DND-41 (cell line): Measurements from ENCODE around the gene EIF5A.

ENCODE experiments used
- ATAC-seq: fragments of 200-7000 bp; cut with Tn5 transposase; 3 replicates; pipeline ENCODE4 v1.9.1; 2021; ENCODE audit warnings: low read depth; ENCODE audit not compliant: insufficient read depth
- DNase-seq: peaks from one replicate; pipeline ENCODE4 v3.0.0-alpha.2; 2020
- H2AFZ ChIP-seq: 2 replicates; pipeline ENCODE4 v1.6.0; 2012; ENCODE audit warnings: low read depth, low read length
- H3K27ac ChIP-seq: 2 replicates; pipeline ENCODE4 v1.5.1; 2012; ENCODE audit warnings: low read length, inconsistent platforms
- H3K27me3 ChIP-seq: fragments of 200-600 bp; sonication (generic); 2 replicates; pipeline ENCODE4 v1.6.0; 2012; ENCODE audit warnings: low read length, mild to moderate bottlenecking, inconsistent platforms; ENCODE audit not compliant: insufficient read depth, poor library complexity
- H3K36me3 ChIP-seq: 2 replicates; pipeline ENCODE4 v1.5.1; 2012; ENCODE audit warnings: low read length, inconsistent platforms; ENCODE audit not compliant: insufficient read depth
- H3K4me1 ChIP-seq: 2 replicates; pipeline ENCODE4 v1.5.1; 2012; ENCODE audit warnings: mild to moderate bottlenecking, low read length; ENCODE audit not compliant: insufficient read depth
- H3K4me2 ChIP-seq: 2 replicates; pipeline ENCODE4 v1.6.0; 2012; ENCODE audit warnings: mild to moderate bottlenecking, moderate library complexity, low read length, inconsistent platforms; ENCODE audit not compliant: insufficient read depth
- H3K4me3 ChIP-seq, 2 experiments: fragments of 200-600 bp in 1 of 2; shearing (Covaris generic) in 1 of 2; 2 replicates each; pipeline ENCODE4 v1.5.1; 2012 to 2016; ENCODE audit warnings: inconsistent platforms in 2 of 2, low read length in 2 of 2, mild to moderate bottlenecking in 2 of 2, low read depth in 1 of 2, moderate library complexity in 1 of 2
- H3K79me2 ChIP-seq: 2 replicates; pipeline ENCODE4 v1.6.0; 2012; ENCODE audit warnings: low read length, inconsistent platforms; ENCODE audit not compliant: insufficient read depth
- H3K9ac ChIP-seq: 2 replicates; pipeline ENCODE4 v1.6.0; 2012; ENCODE audit warnings: low read depth, mild to moderate bottlenecking, inconsistent platforms, low read length, moderate library complexity
- H3K9me3 ChIP-seq: 2 replicates; pipeline ENCODE4 v1.5.1; 2012; ENCODE audit warnings: low read length, moderate library complexity, mild to moderate bottlenecking, inconsistent platforms; ENCODE audit not compliant: insufficient read depth, severe bottlenecking
- H4K20me1 ChIP-seq: 2 replicates; pipeline ENCODE4 v1.6.0; 2012; ENCODE audit warnings: low read length; ENCODE audit not compliant: insufficient read depth
- CTCF ChIP-seq: IDR thresholded peaks from 2 replicates; pipeline ENCODE4 v1.5.1; 2012; ENCODE audit warnings: borderline replicate concordance, low read length, moderate library complexity, mild to moderate bottlenecking; ENCODE audit not compliant: poor library complexity, severe bottlenecking; ENCODE audit errors: extremely low read depth
- EZH2 ChIP-seq: IDR thresholded peaks from 3 replicates; pipeline ENCODE4 v1.6.1; 2012; ENCODE audit warnings: borderline replicate concordance, low read depth, mild to moderate bottlenecking, moderate library complexity, low read length, inconsistent platforms; ENCODE audit not compliant: severe bottlenecking

Gene EIF5A

GRCh38 chr17:7313088-7313889 lies 5.9 kb downstream of the EIF5A start:
- Histone ChIP-seq H3K4me2 (peak overlapping the region; percentile 95), H4K20me1 (peaks cover 61% of the 10 kb centered on the region), H3K36me3 (peaks cover 76% of the 10 kb centered on the region), H3K9me3 (no peaks in the 10 kb centered on the region), H3K9ac (0 out of 2 replicates have a peak overlapping the region, but pooled peaks have one; percentile 69), H3K79me2 (peaks cover 71% of the 10 kb centered on the region), H2AFZ (no peak overlapping the region), H3K4me3 (peak overlapping the region in 1 of 2 experiments; percentile 88; a peak in 2 of 4 replicates), H3K27ac (no peak overlapping the region), H3K27me3 (no peaks in the 10 kb centered on the region), H3K4me1 (peaks cover 70% of the 10 kb centered on the region)
- DNase-seq (peak; percentile 28), ATAC-seq (peak; percentile 18; the same call in 2 of the 3 replicates)
- TF ChIP-seq EZH2 (no peak), CTCF (peak; percentile 38)

GRCh38 chr17:7313890-7314718 lies 6.7 kb downstream of the EIF5A start:
- Histone ChIP-seq H3K27me3 (no peaks in the 10 kb centered on the region), H4K20me1 (peaks cover 53% of the 10 kb centered on the region), H3K9ac (peak overlapping the region; percentile 69), H3K4me1 (peaks cover 62% of the 10 kb centered on the region), H3K4me2 (peak overlapping the region; percentile 95), H3K27ac (peak overlapping the region; percentile 75), H3K79me2 (peaks cover 63% of the 10 kb centered on the region), H3K9me3 (no peaks in the 10 kb centered on the region), H3K4me3 (peak overlapping the region; percentile 45 to 88; a peak in 3 of 4 replicates), H2AFZ (no peak overlapping the region), H3K36me3 (peaks cover 80% of the 10 kb centered on the region)
- DNase-seq (no peak), ATAC-seq (no peak)
- no peak for TF ChIP-seq EZH2
- no peak for TF ChIP-seq CTCF

GRCh38 chr17:7314719-7315569 lies 7.5 kb downstream of the EIF5A start, which contains the start of gene GPS2:
Gene GPS2 (minus strand): TSS chr17:7315360. CDS start chr17:7315052, 308 bp downstream.
- H4K20me1 ChIP-seq, result peaks cover 44% of the 10 kb centered on the region
- peaks cover 53% of the 10 kb centered on the region for H3K4me1 ChIP-seq
- peaks cover 55% of the 10 kb centered on the region for H3K79me2 ChIP-seq
- H3K4me3 ChIP-seq, result peak within 1 kb of the TSS; percentile 45 to 88
- DNase-seq (peak; percentile 91), ATAC-seq (peak; percentile 79)
- peak within 1 kb of the TSS; percentile 69 for H3K9ac ChIP-seq
- peak within 1 kb of the TSS; percentile 95 for H3K4me2 ChIP-seq
- peak within 1 kb of the TSS; percentile 75 for H3K27ac ChIP-seq
- peak within 1 kb of the TSS; percentile 73 for H2AFZ ChIP-seq
- no peaks in the 10 kb centered on the region for H3K9me3 ChIP-seq
- H3K36me3 ChIP-seq, result peaks cover 72% of the 10 kb centered on the region
- TF ChIP-seq CTCF (no peak), EZH2 (no peak)
- no peaks in the 10 kb centered on the region for H3K27me3 ChIP-seq
